Stromal cell of bone marrow (primary cell): ENCODE data around the gene SIRT3.
"Not testable (repeated sequence)": the region's sequence is repeated elsewhere in the genome, so short reads cannot be mapped to it uniquely, and the experiment has no call there.

Experiments used
- DNase-seq: peaks from one replicate; pipeline ENCODE4 v3.0.0-alpha.2; 2012; ENCODE audit warnings: low read depth

Gene SIRT3

GRCh38 chr11:270451-271318 is 34.5 kb upstream of the SIRT3 start:
- no peak for DNase-seq

- DNase-seq, result no peak
Observed at GRCh38 chr11:269146-269890, 33.2 kb upstream of the SIRT3 start.

- not testable (repeated sequence) for DNase-seq
Observed at GRCh38 chr11:268716-269145, 32.6 kb upstream of the SIRT3 start.

- DNase-seq, result no peak
Observed at GRCh38 chr11:267491-267994, 31.4 kb upstream of the SIRT3 start.

- no peak for DNase-seq
Observed at GRCh38 chr11:266676-267439, 30.7 kb upstream of the SIRT3 start.

- no peak for DNase-seq
Observed at GRCh38 chr11:261624-262023, 25.5 kb upstream of the SIRT3 start.

GRCh38 chr11:259413-259812 is 23.3 kb upstream of the SIRT3 start:
- DNase-seq, result no peak

- no peak for DNase-seq
Observed at GRCh38 chr11:257766-258493, 21.8 kb upstream of the SIRT3 start.

GRCh38 chr11:256952-257737 is 21.0 kb upstream of the SIRT3 start:
- DNase-seq, result no peak

- DNase-seq, result no peak
Observed at GRCh38 chr11:255816-256215, 19.7 kb upstream of the SIRT3 start.

GRCh38 chr11:255176-255575 is 19.0 kb upstream of the SIRT3 start:
- no peak for DNase-seq

GRCh38 chr11:253886-254270 is 17.7 kb upstream of the SIRT3 start:
- no peak for DNase-seq

- DNase-seq, result no peak
Observed at GRCh38 chr11:253160-253885, 17.2 kb upstream of the SIRT3 start.

- DNase-seq, result no peak
Observed at GRCh38 chr11:252666-253065, 16.5 kb upstream of the SIRT3 start.

GRCh38 chr11:251550-251949 is 15.4 kb upstream of the SIRT3 start:
- DNase-seq, result no peak

GRCh38 chr11:250740-251299 is 14.7 kb upstream of the SIRT3 start:
- DNase-seq, result no peak

- no peak for DNase-seq
Observed at GRCh38 chr11:250274-250673, 14.1 kb upstream of the SIRT3 start.

- DNase-seq, result no peak
Observed at GRCh38 chr11:249062-249461, 12.9 kb upstream of the SIRT3 start.

- DNase-seq, result no peak
Observed at GRCh38 chr11:244376-244775, 8.2 kb upstream of the SIRT3 start.

- DNase-seq, result no peak
Observed at GRCh38 chr11:241634-242033, 5.5 kb upstream of the SIRT3 start.
